ENCODE measurements around the gene TC2N. TPM values are rescaled to one million over a fixed set of nuclear protein-coding genes. Genes with fewer than 3 reads are reported as not detected.

Gene TC2N
- total RNA-seq, 1 experiment from 2014 or later = 15.9 TPM

DNA sequence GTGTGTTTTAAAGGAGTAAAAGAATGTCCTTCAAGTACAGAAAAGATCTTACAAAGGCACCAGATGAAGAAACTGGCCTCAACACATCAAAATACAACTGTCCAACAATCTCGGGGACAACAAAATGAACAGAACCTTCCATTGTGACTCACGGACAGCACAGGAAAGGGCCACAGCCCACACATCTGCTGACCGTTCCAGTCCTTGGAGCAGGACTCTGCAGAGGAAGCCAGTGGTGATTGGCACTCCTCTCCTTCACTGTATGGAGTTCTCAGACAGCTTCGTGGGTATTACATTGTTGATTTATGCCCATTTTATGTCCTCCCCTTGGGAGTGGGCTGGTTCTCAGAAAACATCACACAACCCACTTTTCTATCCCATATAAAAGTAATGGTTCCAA is 32.5 kb upstream of the TC2N start:
- no peaks in the 10 kb centered on the region for H3K9me3 ChIP-seq (ENCODE audit: control insufficient read depth in 1 of 2, insufficient read depth in 1 of 2, low read depth in 1 of 2, low read length in 2 of 2)
- H3K4me3 ChIP-seq (replicated peaks in 1 of 2; ENCODE audit: low read depth in 1 of 2, low read length in 2 of 2) = no peak overlapping the region
- CTCF ChIA-PET = interaction anchor here (0.9 to 2.1 kb wide), 6 partner anchors 11 to 384 kb away, joined by 3 to 12 read pairs (median 6); no protein-coding TSS in a partner anchor
- RAD21 ChIA-PET (ENCODE audit: low non-redundant PET in 1 of 2, low total read pairs in 2 of 2, uncharacterized antibody in 2 of 2, unreplicated experiment in 2 of 2) = no interaction called here
- H3K79me2 ChIP-seq (ENCODE audit: insufficient read depth, low read length) = no peaks in the 10 kb centered on the region
- no peak overlapping the region for H3K4me2 ChIP-seq (ENCODE audit: low read length)
- DNase-seq (ENCODE audit: low read depth, low spot score) (no peak), ATAC-seq (no peak)
- H3K9ac ChIP-seq (ENCODE audit: low read length) = no peak overlapping the region
- no peak overlapping the region for H2AFZ ChIP-seq (ENCODE audit: low read depth, low read length, poor library complexity, severe bottlenecking)
- BruUV-seq (replicated peaks) = no TSS peak
- H3K27me3 ChIP-seq (ENCODE audit: insufficient read depth, low read length) = no peaks in the 10 kb centered on the region
- H3K9me2 ChIP-seq (ENCODE audit: insufficient read depth) = no peaks in the 10 kb centered on the region
- H3K27ac ChIP-seq (ENCODE audit: low read depth, low read length) = no peak overlapping the region
- no peaks in the 10 kb centered on the region for H3K4me1 ChIP-seq (ENCODE audit: control insufficient read depth in 1 of 2, insufficient read depth in 2 of 2, low read length in 2 of 2)
- POLR2A ChIA-PET = no interaction called here
- no peak for TF ChIP-seq YY1 (IDR thresholded peaks at IDR 0.05; ENCODE audit: extremely low read depth, insufficient replicate concordance, low read depth, low read length)
- TF ChIP-seq, protein P1, sequence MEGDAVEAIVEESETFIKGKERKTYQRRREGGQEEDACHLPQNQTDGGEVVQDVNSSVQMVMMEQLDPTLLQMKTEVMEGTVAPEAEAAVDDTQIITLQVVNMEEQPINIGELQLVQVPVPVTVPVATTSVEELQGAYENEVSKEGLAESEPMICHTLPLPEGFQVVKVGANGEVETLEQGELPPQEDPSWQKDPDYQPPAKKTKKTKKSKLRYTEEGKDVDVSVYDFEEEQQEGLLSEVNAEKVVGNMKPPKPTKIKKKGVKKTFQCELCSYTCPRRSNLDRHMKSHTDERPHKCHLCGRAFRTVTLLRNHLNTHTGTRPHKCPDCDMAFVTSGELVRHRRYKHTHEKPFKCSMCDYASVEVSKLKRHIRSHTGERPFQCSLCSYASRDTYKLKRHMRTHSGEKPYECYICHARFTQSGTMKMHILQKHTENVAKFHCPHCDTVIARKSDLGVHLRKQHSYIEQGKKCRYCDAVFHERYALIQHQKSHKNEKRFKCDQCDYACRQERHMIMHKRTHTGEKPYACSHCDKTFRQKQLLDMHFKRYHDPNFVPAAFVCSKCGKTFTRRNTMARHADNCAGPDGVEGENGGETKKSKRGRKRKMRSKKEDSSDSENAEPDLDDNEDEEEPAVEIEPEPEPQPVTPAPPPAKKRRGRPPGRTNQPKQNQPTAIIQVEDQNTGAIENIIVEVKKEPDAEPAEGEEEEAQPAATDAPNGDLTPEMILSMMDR (IDR thresholded peaks at IDR 0.05 in 2 of 3, conservative IDR thresholded peaks at IDR 0.05 in 1 of 3; ENCODE audit: borderline replicate concordance in 1 of 3, insufficient read depth in 1 of 3, low read depth in 2 of 3, low read length in 2 of 3) = no peak
- TF ChIP-seq RAD21 (IDR thresholded peaks at IDR 0.05; ENCODE audit: low read depth) = no peak
- TF ChIP-seq, protein P2, sequence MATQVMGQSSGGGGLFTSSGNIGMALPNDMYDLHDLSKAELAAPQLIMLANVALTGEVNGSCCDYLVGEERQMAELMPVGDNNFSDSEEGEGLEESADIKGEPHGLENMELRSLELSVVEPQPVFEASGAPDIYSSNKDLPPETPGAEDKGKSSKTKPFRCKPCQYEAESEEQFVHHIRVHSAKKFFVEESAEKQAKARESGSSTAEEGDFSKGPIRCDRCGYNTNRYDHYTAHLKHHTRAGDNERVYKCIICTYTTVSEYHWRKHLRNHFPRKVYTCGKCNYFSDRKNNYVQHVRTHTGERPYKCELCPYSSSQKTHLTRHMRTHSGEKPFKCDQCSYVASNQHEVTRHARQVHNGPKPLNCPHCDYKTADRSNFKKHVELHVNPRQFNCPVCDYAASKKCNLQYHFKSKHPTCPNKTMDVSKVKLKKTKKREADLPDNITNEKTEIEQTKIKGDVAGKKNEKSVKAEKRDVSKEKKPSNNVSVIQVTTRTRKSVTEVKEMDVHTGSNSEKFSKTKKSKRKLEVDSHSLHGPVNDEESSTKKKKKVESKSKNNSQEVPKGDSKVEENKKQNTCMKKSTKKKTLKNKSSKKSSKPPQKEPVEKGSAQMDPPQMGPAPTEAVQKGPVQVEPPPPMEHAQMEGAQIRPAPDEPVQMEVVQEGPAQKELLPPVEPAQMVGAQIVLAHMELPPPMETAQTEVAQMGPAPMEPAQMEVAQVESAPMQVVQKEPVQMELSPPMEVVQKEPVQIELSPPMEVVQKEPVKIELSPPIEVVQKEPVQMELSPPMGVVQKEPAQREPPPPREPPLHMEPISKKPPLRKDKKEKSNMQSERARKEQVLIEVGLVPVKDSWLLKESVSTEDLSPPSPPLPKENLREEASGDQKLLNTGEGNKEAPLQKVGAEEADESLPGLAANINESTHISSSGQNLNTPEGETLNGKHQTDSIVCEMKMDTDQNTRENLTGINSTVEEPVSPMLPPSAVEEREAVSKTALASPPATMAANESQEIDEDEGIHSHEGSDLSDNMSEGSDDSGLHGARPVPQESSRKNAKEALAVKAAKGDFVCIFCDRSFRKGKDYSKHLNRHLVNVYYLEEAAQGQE (IDR thresholded peaks at IDR 0.05; ENCODE audit: low read depth) = no peak
- TF ChIP-seq ATF3 (IDR thresholded peaks at IDR 0.05) = no peak
- no peaks in the 10 kb centered on the region for H3K36me3 ChIP-seq (ENCODE audit: control insufficient read depth in 1 of 2, insufficient read depth in 2 of 2, low read length in 2 of 2)
- no peaks in the 10 kb centered on the region for H4K20me1 ChIP-seq (ENCODE audit: insufficient read depth)
- intact Hi-C loops (cut with micrococcal nuclease) = loop anchor here (1.0 kb wide), 1 partner anchor 250 kb away; no protein-coding TSS in a partner anchor
